Activated CD4-positive, CD25-positive, alpha-beta regulatory T cell treated with anti-CD3 and anti-CD28 coated beads, Interleukin-2, amount 50 U/mL, for 16 hours (primary cell): ENCODE data around the gene CHMP4B.

Experiments used
- DNase-seq: peaks from one replicate; pipeline ENCODE4 v3.0.0-alpha.2; 2020; ENCODE audit warnings: low read depth, low spot score

CHMP4B gene

DNA sequence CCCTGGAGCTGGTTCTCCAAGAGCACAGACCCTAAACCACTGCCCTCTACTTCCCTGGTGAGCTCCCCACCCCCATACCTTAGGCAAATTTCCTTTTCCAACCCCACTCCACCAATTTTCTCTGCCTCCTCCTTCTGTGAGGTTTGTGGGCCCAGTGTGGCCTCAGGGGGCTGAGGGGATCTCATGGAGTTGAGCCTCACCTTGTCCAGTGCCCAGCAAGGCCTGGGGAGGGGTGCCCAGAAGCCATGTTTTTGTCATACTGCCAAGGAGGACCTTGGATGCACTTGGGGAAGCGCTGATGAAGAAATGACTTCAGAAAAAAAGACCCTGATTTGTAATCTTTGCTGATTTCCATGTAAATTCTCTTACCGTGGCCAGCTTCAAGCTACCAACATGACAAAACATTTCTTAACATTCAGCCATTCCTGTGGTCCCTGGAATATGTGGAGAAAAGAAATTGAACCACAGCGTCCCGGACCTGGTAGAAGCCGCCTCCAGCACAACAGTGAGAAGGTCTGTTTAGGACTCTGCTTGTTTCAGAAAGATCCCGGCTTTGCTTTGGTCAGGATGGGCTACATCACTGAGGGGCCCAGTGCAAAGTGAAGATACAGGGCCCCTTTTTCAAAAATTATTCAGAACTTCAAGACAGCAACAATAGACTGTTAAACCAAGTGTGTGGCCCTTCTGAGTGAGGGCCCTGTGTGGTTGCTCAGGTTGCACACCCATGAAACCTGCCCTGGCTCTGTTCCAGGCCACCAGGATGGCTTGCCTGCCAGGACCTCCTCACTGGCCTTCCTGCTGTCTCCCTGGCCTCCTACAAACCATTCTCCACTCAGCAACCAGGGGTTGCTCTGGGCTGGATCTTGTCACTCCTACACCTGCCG, 52.5 kb downstream of the CHMP4B start:
- no peak for DNase-seq

DNA sequence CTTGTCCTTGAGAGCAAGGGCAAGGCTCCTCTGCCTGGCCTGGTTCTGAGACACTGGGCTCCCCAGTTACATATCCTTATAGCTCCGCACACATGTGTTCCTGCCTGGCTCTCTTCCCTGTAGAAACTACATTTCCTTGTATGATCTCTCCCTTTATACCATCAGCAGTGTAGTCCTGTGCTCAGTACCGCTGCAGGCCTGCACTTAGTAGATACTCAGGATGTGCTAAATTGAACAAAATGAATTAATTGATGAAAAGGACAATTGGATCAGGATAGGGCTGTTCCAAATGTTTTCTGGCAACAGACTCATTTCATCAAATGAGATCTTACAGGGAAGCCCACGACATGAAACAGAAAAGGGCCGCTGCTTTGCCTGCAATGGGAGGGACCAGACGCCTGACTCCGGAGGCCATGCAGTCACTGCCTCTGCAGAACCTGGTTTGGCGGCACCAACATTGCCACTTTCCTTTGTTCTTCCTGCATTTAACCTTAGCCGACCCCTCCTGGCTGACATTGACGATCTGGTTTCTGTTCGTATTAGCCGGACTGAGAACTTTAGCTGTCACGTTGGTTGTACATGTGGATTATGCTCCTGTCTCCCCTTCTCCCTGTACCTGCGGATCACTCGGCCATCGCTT, 53.3 kb downstream of the CHMP4B start:
- DNase-seq, result no peak

DNA sequence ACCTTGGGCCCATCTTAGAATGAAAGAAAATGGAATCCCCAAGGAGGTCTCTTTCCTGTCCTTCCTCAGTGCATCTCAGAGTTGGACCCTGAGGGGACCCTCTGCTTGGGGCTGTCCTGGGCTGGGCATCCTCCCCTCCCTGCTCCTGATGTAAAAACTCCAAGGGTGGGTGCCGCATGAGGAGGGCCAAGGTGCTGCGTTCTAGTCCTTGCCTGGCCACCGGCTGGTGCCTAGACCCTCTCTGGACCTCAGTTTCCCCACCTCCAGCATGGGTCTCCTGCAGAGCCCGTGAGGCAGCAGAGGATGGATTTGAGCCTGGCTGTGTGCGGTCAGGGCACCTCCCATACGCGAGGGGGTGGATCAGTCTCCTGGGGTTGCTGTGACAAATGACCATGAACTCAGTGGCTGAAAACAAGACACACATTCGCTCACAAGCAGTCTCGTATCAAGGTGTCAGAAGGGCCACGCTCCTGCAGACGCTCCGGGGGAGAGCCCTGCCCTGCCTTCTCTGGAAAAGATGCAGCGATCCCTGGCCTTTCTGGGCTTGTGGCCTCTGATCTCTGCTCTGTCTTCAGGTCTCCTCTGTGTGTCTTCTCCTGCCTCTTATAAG, 54.7 kb downstream of the CHMP4B start:
- no peak for DNase-seq

DNA sequence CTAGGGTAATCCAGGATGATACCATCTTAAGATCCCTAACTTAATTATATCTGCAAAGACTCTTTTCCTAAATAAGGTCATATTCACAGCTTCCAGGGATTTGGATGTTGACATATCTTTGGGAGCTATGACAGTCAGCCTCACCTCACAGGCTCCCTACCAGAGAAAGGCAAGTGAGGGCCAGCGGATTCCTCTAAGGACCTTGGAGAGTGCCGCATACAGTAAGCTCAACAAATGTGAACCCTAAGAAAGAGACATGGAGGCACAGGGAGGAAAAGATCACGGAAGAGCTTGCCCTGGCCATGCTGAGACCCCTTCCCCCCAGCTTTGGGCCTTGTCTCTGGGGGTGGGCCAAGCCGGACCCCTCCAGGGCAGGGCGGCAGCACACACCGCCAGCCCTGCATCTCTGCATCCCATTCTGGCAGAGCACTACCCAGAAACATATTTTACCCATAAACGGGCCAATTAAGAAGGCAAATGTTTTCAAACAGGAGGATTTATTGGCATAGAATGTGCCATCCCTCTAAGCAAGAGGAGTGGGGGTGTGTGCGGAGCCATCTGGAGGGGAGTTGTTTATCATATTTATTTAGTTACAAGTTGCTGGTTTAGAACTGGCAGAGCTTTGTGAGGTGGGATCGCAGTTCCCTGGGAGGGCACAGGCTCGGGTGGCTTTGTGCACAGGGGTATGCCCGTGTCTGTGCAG, 55.4 kb downstream of the CHMP4B start:
- no peak for DNase-seq

DNA sequence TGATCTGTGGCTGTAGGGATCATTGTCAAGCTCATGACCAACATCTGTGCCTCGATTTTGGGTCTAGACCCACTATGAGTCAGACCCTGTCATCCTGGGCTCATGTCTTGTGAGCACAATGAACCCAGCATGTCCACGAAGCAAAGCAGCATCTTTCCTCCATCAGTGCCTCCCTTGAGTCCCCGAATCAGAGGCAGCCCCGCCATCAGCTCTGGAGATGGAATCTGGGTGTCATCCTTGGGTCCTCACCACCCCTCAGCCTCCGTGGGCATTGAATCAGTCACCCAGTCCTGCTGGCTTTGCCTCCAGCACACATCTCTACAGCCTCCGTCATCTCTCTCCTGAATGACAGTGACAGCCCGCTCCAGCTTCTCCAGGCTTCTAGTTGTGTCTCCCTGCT, 56.9 kb downstream of the CHMP4B start:
- no peak for DNase-seq

DNA sequence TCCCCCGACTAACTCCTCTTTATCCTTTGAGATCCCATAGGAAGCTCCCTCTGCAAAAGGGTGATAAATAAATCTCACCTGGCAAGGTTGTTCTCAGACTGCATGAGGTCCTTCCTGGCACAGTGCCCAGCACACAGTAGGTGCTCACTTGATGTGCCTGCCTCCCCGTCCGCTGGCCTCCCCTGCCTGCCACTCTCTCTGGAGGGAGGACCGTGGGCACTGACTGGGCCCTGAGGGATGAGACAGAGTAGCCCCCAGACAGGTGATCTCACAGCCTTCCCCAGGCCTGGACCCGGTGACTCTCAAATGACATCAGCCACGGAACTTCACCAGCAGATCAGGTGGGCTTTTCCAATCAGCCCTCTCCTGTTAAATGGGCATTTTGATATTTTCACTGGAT, 57.4 kb downstream of the CHMP4B start:
- no peak for DNase-seq

DNA sequence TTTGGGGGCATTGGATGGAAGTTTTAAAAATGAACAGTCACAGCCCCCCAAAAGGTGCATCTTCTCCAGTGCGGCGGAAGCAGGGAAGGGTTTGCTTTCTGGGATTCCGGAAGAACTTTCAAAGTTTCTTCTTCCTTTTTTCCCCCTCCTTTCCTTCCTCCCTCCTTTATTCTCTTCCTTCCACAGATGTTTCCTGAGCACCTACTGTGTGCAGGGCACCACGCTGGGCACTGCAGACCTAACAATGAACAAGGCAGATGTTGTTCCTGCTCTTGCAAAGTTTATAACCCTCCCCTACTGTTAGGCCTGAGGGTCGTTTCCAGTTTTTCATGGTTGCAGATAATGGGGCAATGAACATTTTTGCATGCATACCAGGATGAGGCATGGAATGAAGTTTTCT, 58.1 kb downstream of the CHMP4B start:
- no peak for DNase-seq

DNA sequence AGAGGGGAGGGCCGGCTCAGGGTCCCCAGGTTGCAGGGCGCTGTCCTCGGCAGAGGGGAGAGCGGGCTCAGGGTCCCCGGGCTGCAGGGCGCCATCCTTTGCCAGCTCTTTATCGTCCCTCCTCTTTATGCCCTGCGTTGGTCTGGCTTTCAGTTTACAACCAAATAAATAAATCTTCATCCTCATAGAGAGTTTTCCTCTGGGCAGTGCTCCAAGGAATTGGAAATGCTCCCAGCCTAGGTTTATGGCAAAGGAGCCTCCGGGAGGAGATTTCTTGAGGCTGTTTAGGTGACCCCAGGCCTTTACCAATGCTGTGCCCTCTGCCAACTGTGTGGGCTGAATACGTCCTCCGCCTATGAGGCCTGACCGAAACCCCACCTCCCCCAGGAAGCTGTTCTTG, 60.2 kb downstream of the CHMP4B start:
- no peak for DNase-seq

DNA sequence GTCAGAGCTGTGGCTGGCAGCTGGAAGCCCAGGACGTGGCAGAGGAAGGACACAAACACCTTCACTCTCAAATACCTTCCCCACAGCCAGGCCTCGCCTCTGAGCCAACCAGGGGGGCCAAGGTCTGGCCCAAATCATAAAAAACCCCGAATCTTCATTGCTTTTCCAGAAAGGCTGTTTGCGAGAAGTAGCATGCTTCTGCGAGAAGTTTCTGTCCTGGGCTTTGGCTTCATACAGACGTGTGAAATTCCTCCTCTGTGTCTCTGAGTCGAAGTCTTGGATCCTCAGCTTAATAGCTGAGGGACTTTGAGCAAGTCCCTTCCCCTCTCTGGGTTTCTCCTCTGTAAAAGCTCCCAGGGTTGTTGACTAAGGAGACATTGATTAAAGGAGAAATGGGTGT, 63.0 kb downstream of the CHMP4B start:
- DNase-seq, result no peak

DNA sequence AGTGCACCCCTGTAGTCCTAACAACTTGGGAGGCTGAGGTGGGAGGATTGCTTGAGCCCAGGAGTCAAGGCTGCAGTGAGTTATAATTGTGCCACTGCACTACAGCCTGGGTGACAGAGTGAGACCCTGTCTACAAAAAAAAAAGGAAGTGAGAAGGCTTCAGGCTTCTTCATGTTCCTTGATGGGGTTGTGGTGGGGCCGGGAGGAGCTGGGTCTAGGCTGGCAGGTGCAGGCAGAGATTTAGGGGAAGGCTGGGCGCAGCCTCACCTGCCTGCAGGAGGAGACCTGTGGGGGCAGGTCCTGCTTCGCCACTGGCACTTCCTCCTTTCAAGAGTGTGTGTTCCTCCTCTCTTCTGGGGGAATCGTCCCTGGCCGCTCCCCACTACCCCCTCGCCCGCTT, 63.9 kb downstream of the CHMP4B start:
- DNase-seq, result no peak

DNA sequence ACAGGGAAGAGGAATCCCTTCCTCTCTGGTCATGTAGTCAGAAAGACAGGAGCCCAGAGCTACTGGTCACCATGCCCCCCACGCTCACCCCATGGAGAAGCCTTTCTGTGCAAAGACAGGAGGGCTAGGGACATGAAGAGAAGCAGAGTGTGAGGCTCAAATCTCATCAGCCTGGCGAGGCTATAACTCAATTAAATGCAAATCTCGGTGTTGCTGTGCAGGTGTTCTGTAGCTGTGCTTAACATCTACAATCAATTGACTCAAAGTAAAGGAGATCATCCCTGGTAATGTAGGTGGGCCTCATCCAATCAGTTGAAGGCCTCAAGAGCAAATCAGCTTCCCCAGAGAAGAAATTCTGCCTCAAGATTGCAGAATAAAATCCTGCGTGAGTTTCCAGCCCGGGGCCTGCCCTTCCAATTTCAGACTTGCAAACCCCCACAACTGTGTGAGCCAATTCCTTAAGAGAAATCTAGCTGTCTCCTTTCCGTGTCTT, 64.4 kb downstream of the CHMP4B start:
- DNase-seq, result no peak

DNA sequence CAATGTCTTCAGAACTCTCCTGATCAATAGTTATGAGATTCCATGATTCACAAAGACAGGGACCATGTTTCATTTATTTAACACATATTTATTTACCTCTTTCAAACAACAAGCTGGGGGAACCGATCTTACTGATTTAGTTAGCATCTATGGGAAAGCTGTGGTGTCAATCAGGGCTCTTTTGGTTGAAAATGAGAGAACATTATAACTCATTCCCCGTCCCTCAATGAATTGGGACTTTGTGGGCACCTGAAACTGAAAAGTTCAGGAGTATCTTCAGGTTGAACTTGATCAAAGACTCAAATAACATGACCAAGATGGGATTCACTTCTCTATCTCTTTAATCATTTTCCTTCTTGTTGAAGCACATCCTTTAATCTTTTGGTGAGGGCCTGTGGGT, 67.4 kb downstream of the CHMP4B start:
- DNase-seq, result no peak

DNA sequence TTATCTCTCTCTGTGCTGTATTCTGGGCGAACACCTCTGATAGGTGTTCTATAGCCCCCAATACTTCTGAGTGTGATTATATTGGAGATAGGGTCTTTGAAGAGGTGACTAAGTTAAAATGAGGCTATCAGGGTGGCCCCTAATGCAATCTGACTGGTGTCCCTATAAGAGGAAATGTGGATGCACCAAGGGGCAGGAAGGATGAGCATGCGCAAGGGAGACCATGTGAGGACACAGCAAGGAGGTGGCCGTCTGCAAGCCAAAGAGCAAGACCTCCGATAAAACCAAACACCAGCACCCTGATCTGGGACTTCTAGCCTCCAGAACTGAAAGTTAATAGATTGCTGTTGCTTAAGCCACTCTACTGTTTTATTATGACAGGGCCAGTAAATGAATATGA, 69.2 kb downstream of the CHMP4B start:
- no peak for DNase-seq

DNA sequence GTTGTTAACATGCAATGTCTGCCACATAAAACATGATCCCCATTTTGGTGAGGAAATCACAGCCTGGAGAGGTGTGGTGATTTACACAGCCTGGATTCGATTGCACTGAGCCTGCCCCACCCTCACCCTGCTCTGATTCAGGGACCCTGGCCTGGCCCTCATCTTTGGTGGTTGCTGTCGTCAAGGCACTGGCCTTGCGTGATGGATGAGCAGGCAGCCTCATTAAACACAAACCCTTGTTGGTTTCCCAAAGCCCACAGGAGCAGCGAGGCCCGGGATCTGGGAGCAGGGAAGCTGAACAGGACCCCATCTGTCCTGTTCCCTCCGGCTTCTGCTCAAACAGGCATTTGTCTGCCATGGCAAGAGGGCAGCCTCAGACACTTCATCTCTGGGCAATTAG, 70.8 kb downstream of the CHMP4B start:
- DNase-seq, result no peak

DNA sequence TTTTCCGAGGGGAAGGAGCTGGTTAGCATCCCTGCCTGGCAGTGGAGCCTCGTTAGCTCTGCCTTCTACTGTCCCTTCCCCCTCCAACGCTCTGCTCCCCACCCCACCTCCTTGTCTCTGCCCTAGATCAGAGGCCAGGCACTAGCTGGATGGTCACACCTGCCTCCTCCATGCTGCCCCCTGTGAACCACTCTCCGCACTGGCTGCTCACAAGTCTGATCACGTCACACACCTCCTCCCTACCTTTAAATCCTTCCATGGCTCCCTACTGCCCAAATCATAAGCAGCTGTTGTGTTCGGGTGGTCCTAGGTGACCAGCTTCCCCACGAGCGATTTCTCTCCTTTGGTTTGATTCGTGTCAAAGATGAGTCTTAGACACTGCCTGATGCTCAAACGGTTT, 71.3 kb downstream of the CHMP4B start:
- no peak for DNase-seq

DNA sequence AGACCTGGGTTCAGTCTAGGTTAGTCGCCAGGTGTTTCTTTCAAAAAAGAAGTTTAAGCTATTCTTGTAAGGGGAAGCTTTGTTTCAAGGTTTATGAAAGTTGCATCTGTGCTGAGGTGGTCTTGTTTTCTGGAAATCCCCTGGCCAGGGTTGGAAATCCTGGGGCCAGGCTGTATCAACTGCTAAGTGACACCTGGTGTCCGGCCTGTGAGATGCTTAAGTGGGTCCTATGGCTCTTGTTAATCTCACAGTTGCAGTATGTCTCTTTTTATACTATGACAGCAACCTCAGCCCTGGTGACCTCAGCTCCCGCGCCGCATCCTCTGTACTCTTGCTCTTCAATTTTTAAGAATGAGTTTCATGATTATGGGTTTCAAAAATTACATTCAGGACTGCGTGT, 72.0 kb downstream of the CHMP4B start:
- no peak for DNase-seq

DNA sequence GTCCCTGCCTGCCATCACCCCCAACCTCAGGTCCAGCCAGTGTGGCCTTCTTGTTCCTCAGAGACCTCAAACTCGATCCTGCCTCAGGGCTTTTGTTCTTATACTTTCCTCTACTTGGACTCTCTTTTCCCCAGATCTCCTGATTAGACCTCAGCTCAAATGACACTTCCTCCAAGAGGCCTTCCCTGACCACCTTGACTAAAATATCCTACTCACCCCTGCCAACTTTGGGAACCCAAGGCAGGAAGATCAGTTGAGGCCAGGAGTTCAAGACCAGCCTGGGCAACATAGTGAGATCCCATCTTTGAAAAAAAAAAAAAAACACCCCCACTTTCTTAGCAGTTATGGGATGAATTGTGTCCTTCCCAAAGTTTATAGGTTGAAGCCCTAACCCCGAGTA, 73.5 kb downstream of the CHMP4B start:
- DNase-seq, result no peak

DNA sequence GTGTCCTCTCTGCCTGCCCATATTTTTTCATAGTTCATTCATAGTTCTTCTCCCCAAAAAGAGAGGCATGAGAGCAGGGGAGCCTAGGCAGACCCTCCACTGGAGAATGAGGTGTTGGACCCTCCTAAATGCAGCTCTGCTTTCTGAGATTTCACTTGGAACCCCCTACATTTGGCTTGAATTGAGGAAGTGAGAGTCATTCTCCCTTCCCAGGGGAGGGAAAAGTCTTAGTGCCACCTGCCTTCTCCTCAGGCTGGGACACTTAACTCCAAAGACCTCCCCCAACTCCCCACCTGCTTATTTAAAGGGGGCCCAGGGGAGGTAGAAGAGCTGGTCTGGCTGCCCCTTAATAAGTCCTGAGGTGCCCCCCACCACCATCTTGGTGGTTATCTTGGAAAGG, 78.2 kb downstream of the CHMP4B start:
- no peak for DNase-seq

DNA sequence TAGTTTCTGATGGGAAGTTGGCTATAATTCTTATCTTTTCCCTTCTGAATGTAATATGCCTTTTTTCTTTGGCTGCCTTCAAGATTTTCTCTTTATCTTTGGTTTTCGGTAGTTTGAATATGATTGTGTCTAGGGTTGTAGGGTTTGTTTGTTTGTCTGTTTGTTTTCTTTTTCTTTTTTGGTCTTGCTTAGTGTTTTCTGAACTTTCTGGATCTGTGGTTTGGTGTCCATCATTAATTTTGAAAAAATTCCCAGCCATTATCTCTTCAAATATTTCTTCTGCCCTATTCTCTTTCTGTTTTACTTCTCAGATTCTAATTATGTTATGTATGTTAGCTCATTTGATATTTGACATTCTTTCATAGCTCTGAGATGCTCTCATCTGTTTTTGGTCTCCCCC, 79.4 kb downstream of the CHMP4B start:
- DNase-seq, result no peak

DNA sequence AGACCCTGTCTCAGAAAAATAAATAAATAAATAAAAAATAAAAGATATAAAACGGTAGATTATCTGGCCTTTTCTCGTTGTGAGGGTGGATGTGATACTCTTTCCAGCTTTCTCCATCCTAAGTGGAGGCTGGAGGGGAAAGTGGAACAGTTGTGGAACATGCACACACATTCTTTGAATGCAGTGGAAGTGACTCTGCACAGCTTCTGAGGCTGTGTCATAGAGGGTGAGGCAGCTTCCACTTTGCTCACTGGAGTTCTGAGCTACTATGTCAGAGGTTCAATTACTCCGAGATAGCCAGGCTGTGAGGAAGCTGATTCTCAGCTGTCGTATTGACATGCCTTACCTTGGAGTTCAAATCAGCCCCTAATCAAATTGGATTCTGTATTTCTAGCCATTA, 82.2 kb downstream of the CHMP4B start:
- no peak for DNase-seq

DNA sequence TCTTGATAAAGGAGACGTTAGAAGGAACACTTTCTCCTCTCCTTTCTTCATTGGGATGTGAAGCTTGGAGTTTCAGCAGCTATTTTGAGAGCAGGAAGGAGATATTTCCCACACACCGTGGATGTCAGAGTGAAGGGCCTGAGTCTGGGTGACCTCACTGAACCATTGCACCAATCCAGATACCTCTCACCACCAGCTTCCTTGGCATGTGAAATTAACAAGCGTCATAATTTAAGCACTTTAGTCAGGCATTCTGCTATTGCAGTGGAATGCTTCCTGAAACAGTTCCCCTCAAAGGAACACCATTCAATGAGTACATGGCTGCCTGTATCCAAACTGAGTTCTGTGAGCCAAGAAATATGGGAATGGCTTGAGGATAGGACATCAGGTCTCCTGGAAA, 83.7 kb downstream of the CHMP4B start:
- no peak for DNase-seq

DNA sequence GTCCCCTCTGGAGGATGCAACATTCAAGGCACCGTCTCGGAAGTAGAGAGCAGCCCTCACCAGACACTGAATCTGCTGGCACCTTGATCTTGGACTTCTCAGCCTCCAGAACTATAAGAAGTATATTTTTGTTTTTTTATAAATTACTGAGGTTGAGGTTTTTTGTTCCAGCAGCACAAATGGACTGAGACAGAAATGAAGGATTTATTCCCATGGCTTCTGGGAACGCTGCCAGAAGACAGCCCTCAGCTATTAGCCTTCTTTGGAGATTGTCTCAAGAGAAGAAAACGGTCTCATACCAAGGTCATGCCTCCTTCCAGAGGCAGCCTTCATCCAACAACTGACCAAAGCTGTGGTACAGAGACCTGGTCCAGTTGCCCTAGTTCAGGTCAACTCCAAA, 85.4 kb downstream of the CHMP4B start:
- DNase-seq, result no peak
